Neural progenitor cell (in vitro differentiated cells): ENCODE data around the gene SFXN5.
A peak's percentile ranks its signal among the peaks of the same experiment; 100 is the strongest.

Experiments used
- CTCF ChIP-seq: fragments of 200-600 bp; sonication (generic); IDR thresholded peaks from 2 replicates; pipeline ENCODE4 v1.5.1; 2017; ENCODE audit warnings: antibody characterized with exemption, mild to moderate bottlenecking
- EZH2 ChIP-seq: fragments of 200-600 bp; sonication (generic); IDR thresholded peaks from 2 replicates; pipeline ENCODE4 v1.6.1; 2017; ENCODE audit warnings: antibody characterized with exemption, mild to moderate bottlenecking, moderate library complexity
- EZH2phosphoT487 ChIP-seq: fragments of 200-600 bp; sonication (generic); IDR thresholded peaks from 2 replicates; pipeline ENCODE4 v1.6.1; 2017; ENCODE audit warnings: antibody characterized with exemption

- TF ChIP-seq CTCF: no peak
- TF ChIP-seq EZH2phosphoT487: peak; percentile 51
- peak; percentile 70 for TF ChIP-seq EZH2
These were observed 1.5 kb downstream of the SFXN5 start for GRCh38 chr2:73069855-73070642.
